GM12892 (cell line): ENCODE results near the gene SMOC1.

Experiments used
- POLR2A ChIP-seq: IDR thresholded peaks from 2 replicates; pipeline ENCODE4 v1.6.1; 2011; ENCODE audit warnings: low read depth, low read length, control low read depth
- POLR2AphosphoS5 ChIP-seq: IDR thresholded peaks from 2 replicates; pipeline ENCODE4 v1.6.1; 2011; ENCODE audit warnings: low read depth, low read length, control low read depth
- TAF1 ChIP-seq: IDR thresholded peaks from 2 replicates; pipeline ENCODE4 v1.6.1; 2011; ENCODE audit warnings: low read depth, mild to moderate bottlenecking, control low read depth, low read length, borderline replicate concordance

- TF ChIP-seq POLR2AphosphoS5 (no peak), POLR2A (no peak), TAF1 (no peak)
These were observed 185.1 kb downstream of the SMOC1 start for GRCh38 chr14:70064136-70064865.
